Liver (tissue), 3 donors: ENCODE data around the gene GLRX.

Source experiments
- EGR1 ChIP-seq, 2 donors: IDR thresholded peaks; 2 replicates each; pipeline ENCODE4 v1.6.1; 2016 to 2018; ENCODE audit warnings: antibody characterized with exemption in 2 of 2, low read depth in 2 of 2
- GABPA ChIP-seq, 2 donors: IDR thresholded peaks in 1 of 2; conservative IDR thresholded peaks in 1 of 2; 2 replicates each; pipeline ENCODE4 v1.6.1; 2016; ENCODE audit warnings: antibody characterized with exemption in 2 of 2, mild to moderate bottlenecking in 1 of 2, moderate library complexity in 1 of 2
- HNF4A ChIP-seq, 2 donors: conservative IDR thresholded peaks; 2 replicates each; pipeline ENCODE4 v1.6.1; 2016; ENCODE audit warnings: antibody characterized with exemption in 2 of 2, mild to moderate bottlenecking in 2 of 2
- JUND ChIP-seq, 2 donors: IDR thresholded peaks; 2 replicates each; pipeline ENCODE4 v1.6.1; 2016; ENCODE audit warnings: antibody characterized with exemption in 2 of 2
- NR2F2 ChIP-seq: IDR thresholded peaks from 2 replicates; pipeline ENCODE4 v1.6.1; 2016; ENCODE audit warnings: antibody characterized with exemption
- RAD21 ChIP-seq, 2 donors: IDR thresholded peaks; 2 replicates each; pipeline ENCODE4 v1.6.1; 2016; ENCODE audit warnings: antibody characterized with exemption in 2 of 2, mild to moderate bottlenecking in 2 of 2
- TAF1 ChIP-seq: conservative IDR thresholded peaks from 2 replicates; pipeline ENCODE4 v1.6.1; 2016; ENCODE audit warnings: antibody characterized with exemption, mild to moderate bottlenecking
- YY1 ChIP-seq: IDR thresholded peaks from 2 replicates; pipeline ENCODE4 v1.6.1; 2016; ENCODE audit warnings: antibody characterized with exemption, mild to moderate bottlenecking
- TF ChIP-seq, protein P1 (sequence below): IDR thresholded peaks from 2 replicates; pipeline ENCODE4 v1.6.1; 2016; ENCODE audit warnings: antibody characterized with exemption
- TF ChIP-seq, protein P2 (sequence below): fragments of 150-350 bp; IDR thresholded peaks from 2 replicates; pipeline ENCODE4 v1.5.1; 2017; ENCODE audit warnings: improper control_type of control experiment, low read depth, low read length; ENCODE audit not compliant: missing input control
- TF ChIP-seq, protein P3 (sequence below): IDR thresholded peaks from 2 replicates; pipeline ENCODE4 v1.6.1; 2016; ENCODE audit warnings: antibody characterized with exemption, mild to moderate bottlenecking
- TF ChIP-seq, protein P4 (sequence below): IDR thresholded peaks from 2 replicates; pipeline ENCODE4 v1.6.1; 2016; ENCODE audit warnings: antibody characterized with exemption
- TF ChIP-seq, protein P5 (sequence below): IDR thresholded peaks from 2 replicates; pipeline ENCODE4 v1.6.1; 2016; ENCODE audit warnings: antibody characterized with exemption
- donor health status: healthy.
- donor health status: healthy.

DNA sequence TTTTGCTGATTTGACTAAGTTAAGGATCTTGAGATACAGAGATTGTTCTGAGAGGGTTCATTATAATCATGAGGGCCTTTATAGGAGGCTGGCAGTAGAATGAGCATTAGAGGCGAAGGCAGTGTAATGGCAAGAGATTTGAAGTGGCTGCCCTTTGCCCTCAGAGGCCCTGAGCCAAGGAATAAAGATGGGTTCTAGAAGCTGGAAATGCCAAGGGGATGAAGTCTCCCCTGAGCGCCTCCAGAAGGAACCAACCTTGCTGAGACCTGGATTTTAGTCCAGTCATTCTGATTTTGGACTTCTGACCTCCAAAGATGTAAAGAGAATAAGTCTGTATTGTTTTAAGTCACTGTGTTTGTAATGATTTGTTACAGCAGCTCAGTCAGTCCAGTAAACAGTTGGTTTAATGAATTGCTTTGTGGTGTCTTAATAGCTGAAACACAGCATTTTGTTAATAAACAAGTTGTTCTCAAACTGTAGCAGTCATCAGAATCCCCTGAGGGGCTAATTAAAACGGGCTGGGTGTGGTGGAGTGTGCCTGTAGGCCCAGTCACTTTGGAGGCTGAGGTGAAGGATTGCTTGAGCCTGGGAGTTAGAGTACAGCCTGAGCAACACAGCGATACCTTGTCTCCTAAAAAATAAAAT lies 23.2 kb downstream of the GLRX start:
- no peak for TF ChIP-seq JUND (IDR thresholded peaks at IDR 0.05)
- TF ChIP-seq, protein P1, sequence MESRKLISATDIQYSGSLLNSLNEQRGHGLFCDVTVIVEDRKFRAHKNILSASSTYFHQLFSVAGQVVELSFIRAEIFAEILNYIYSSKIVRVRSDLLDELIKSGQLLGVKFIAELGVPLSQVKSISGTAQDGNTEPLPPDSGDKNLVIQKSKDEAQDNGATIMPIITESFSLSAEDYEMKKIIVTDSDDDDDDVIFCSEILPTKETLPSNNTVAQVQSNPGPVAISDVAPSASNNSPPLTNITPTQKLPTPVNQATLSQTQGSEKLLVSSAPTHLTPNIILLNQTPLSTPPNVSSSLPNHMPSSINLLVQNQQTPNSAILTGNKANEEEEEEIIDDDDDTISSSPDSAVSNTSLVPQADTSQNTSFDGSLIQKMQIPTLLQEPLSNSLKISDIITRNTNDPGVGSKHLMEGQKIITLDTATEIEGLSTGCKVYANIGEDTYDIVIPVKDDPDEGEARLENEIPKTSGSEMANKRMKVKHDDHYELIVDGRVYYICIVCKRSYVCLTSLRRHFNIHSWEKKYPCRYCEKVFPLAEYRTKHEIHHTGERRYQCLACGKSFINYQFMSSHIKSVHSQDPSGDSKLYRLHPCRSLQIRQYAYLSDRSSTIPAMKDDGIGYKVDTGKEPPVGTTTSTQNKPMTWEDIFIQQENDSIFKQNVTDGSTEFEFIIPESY: no peak
- TF ChIP-seq, protein P2, sequence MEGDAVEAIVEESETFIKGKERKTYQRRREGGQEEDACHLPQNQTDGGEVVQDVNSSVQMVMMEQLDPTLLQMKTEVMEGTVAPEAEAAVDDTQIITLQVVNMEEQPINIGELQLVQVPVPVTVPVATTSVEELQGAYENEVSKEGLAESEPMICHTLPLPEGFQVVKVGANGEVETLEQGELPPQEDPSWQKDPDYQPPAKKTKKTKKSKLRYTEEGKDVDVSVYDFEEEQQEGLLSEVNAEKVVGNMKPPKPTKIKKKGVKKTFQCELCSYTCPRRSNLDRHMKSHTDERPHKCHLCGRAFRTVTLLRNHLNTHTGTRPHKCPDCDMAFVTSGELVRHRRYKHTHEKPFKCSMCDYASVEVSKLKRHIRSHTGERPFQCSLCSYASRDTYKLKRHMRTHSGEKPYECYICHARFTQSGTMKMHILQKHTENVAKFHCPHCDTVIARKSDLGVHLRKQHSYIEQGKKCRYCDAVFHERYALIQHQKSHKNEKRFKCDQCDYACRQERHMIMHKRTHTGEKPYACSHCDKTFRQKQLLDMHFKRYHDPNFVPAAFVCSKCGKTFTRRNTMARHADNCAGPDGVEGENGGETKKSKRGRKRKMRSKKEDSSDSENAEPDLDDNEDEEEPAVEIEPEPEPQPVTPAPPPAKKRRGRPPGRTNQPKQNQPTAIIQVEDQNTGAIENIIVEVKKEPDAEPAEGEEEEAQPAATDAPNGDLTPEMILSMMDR: no peak
- no peak for TF ChIP-seq EGR1 (IDR thresholded peaks at IDR 0.05; ENCODE audit: low read depth in 2 of 2)
- no peak for TF ChIP-seq TAF1
- no peak for TF ChIP-seq YY1
- TF ChIP-seq, protein P3, sequence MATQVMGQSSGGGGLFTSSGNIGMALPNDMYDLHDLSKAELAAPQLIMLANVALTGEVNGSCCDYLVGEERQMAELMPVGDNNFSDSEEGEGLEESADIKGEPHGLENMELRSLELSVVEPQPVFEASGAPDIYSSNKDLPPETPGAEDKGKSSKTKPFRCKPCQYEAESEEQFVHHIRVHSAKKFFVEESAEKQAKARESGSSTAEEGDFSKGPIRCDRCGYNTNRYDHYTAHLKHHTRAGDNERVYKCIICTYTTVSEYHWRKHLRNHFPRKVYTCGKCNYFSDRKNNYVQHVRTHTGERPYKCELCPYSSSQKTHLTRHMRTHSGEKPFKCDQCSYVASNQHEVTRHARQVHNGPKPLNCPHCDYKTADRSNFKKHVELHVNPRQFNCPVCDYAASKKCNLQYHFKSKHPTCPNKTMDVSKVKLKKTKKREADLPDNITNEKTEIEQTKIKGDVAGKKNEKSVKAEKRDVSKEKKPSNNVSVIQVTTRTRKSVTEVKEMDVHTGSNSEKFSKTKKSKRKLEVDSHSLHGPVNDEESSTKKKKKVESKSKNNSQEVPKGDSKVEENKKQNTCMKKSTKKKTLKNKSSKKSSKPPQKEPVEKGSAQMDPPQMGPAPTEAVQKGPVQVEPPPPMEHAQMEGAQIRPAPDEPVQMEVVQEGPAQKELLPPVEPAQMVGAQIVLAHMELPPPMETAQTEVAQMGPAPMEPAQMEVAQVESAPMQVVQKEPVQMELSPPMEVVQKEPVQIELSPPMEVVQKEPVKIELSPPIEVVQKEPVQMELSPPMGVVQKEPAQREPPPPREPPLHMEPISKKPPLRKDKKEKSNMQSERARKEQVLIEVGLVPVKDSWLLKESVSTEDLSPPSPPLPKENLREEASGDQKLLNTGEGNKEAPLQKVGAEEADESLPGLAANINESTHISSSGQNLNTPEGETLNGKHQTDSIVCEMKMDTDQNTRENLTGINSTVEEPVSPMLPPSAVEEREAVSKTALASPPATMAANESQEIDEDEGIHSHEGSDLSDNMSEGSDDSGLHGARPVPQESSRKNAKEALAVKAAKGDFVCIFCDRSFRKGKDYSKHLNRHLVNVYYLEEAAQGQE: no peak
- TF ChIP-seq, protein P4, sequence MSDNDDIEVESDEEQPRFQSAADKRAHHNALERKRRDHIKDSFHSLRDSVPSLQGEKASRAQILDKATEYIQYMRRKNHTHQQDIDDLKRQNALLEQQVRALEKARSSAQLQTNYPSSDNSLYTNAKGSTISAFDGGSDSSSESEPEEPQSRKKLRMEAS: no peak
- no peak for TF ChIP-seq GABPA (IDR thresholded peaks at IDR 0.05 in 1 of 2, conservative IDR thresholded peaks at IDR 0.05 in 1 of 2)
- TF ChIP-seq RAD21 (IDR thresholded peaks at IDR 0.05): no peak
- no peak for TF ChIP-seq NR2F2
- TF ChIP-seq HNF4A (conservative IDR thresholded peaks at IDR 0.05): peak in 1 of 2 donors; percentile 5
- TF ChIP-seq, protein P5, sequence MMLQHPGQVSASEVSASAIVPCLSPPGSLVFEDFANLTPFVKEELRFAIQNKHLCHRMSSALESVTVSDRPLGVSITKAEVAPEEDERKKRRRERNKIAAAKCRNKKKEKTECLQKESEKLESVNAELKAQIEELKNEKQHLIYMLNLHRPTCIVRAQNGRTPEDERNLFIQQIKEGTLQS: no peak
